D721Med (cell line): ENCODE results near the gene ANO6.

Source experiments
- DNase-seq: peaks from one replicate; pipeline ENCODE4 v3.0.0; 2011; ENCODE audit warnings: low spot score; ENCODE audit not compliant: insufficient read length
- FAIRE-seq: peaks from 2 replicates; lab custom pipeline; 2011; peaks lifted over from hg19 to GRCh38; lab: Jason Lieb, UNC
- CTCF ChIP-seq: IDR thresholded peaks from 2 replicates; pipeline ENCODE4 v1.5.1; 2012; ENCODE audit warnings: mild to moderate bottlenecking, control low read depth; ENCODE audit not compliant: insufficient read depth; ENCODE audit errors: missing control alignments

ANO6 gene

GRCh38 chr12:45268672-45269411 lies 52.9 kb downstream of the ANO6 start:
- peak; percentile 49 for TF ChIP-seq CTCF
- no peak for DNase-seq
- FAIRE-seq: no peak

- FAIRE-seq: no peak
- no peak for DNase-seq
These were observed 53.5 kb downstream of the ANO6 start for GRCh38 chr12:45269412-45269751.

GRCh38 chr12:45270951-45271350 lies 55.1 kb downstream of the ANO6 start:
- no peak for TF ChIP-seq CTCF
- no peak for FAIRE-seq
- no peak for DNase-seq

More at GRCh38 chr12:45269412-45269751, 53.5 kb downstream of the ANO6 start:
- TF ChIP-seq CTCF: no peak

- FAIRE-seq: no peak
- no peak for TF ChIP-seq CTCF
- DNase-seq: no peak
These were observed 57.9 kb downstream of the ANO6 start for GRCh38 chr12:45273717-45274271.

- DNase-seq (no peak), FAIRE-seq (no peak)
- no peak for TF ChIP-seq CTCF
These were observed 60.4 kb downstream of the ANO6 start for GRCh38 chr12:45276154-45276755.

GRCh38 chr12:45278447-45278846 lies 62.6 kb downstream of the ANO6 start:
- FAIRE-seq (no peak), DNase-seq (no peak)
- TF ChIP-seq CTCF: no peak
